HEK293 (cell line): Measurements from ENCODE around the gene CACNG7.

Source experiments
- BCL11A ChIP-seq: fragments of 450-650 bp; formaldehyde crosslinking; IDR thresholded peaks from 2 replicates; pipeline ENCODE4 v1.5.1; 2016; ENCODE audit warnings: low read depth, missing biosample characterization, missing genetic modification characterization
- CTCF ChIP-seq: fragments of 450-650 bp; formaldehyde crosslinking; IDR thresholded peaks from 2 replicates; pipeline ENCODE4 v1.5.1; 2016; ENCODE audit warnings: missing biosample characterization, missing genetic modification characterization
- GFI1B ChIP-seq: fragments of 450-650 bp; formaldehyde crosslinking; IDR thresholded peaks from 2 replicates; pipeline ENCODE4 v1.5.1; 2016; ENCODE audit warnings: missing biosample characterization, missing genetic modification characterization
- KLF9 ChIP-seq: fragments of 450-650 bp; formaldehyde crosslinking; IDR thresholded peaks from 2 replicates; pipeline ENCODE4 v1.5.1; 2016; ENCODE audit warnings: missing biosample characterization, missing genetic modification characterization, low read depth
- PRDM4 ChIP-seq: fragments of 450-650 bp; formaldehyde crosslinking; IDR thresholded peaks from 2 replicates; pipeline ENCODE4 v1.5.1; 2017; ENCODE audit warnings: missing biosample characterization, missing genetic modification characterization
- SCRT1 ChIP-seq: fragments of 450-650 bp; formaldehyde crosslinking; IDR thresholded peaks from 2 replicates; pipeline ENCODE4 v1.5.1; 2016; ENCODE audit warnings: missing biosample characterization, missing genetic modification characterization, borderline replicate concordance
- SP2 ChIP-seq: fragments of 450-650 bp; formaldehyde crosslinking; IDR thresholded peaks from 2 replicates; pipeline ENCODE4 v1.5.1; 2016; ENCODE audit warnings: missing biosample characterization, missing genetic modification characterization
- ZNF175 ChIP-seq: fragments of 450-650 bp; formaldehyde crosslinking; IDR thresholded peaks from 2 replicates; pipeline ENCODE4 v1.5.1; 2016; ENCODE audit warnings: missing biosample characterization, missing genetic modification characterization
- ZNF785 ChIP-seq: fragments of 450-650 bp; formaldehyde crosslinking; IDR thresholded peaks from 2 replicates; pipeline ENCODE4 v1.5.1; 2016; ENCODE audit warnings: missing biosample characterization, missing genetic modification characterization
- TF ChIP-seq, protein P1 (sequence below): fragments of 450-650 bp; formaldehyde crosslinking; IDR thresholded peaks from 2 replicates; pipeline ENCODE4 v1.5.1; 2016; ENCODE audit warnings: missing biosample characterization, missing genetic modification characterization
- TF ChIP-seq, protein P2 (sequence below): fragments of 450-650 bp; formaldehyde crosslinking; IDR thresholded peaks from 2 replicates; pipeline ENCODE4 v1.5.1; 2016; ENCODE audit warnings: missing biosample characterization, missing genetic modification characterization
- TF ChIP-seq, protein P3 (sequence below): fragments of 450-650 bp; formaldehyde crosslinking; IDR thresholded peaks from 2 replicates; pipeline ENCODE4 v1.5.1; 2016; ENCODE audit warnings: missing biosample characterization, missing genetic modification characterization
- TF ChIP-seq, protein P4 (sequence below): fragments of 450-650 bp; formaldehyde crosslinking; IDR thresholded peaks from 2 replicates; pipeline ENCODE4 v1.5.1; 2016; ENCODE audit warnings: missing biosample characterization, missing genetic modification characterization

DNA sequence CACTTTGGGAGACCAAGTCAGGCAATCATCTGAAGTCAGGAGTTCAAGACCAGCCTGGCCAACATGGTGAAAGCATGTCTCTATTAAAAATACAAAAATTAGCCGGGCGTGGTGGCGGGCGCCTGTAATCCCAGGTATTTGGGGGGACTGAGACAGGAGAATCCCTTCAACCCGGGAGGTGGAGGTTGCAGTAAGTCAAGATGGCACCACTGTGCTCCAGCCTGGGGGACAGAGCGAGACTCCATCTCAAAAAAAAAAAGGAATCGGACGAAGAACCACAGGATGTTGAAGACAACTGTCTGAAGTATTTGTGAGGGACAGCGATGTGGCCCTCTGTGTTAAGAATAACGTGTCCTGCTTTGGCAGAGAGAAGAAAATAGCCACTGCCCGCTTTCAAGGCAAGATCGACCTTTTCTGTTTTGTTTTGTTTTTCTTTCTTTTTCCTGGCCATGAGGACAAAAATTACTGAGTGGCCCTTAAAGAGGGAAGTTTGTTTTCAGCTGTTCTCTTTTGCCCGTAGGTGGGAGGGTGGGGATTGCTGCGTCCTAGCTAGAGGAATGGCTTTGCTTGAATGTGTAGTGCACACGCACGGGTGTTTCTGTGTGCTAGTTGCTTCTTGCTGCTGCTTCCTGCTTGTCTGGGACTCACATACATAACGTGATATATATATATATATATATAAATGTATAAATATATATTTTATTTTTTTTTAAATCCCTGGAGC is 33.3 kb upstream of the CACNG7 start:
- TF ChIP-seq BCL11A (tag by site-specific recombination) (no peak), SCRT1 (no peak), GFI1B (no peak), ZNF785 (tag by site-specific recombination) (no peak), CTCF (tag by site-specific recombination) (no peak), ZNF175 (tag by site-specific recombination) (no peak), PRDM4 (no peak), SP2 (tag by site-specific recombination) (no peak), KLF9 (tag by site-specific recombination) (no peak)
- TF ChIP-seq, protein P1, sequence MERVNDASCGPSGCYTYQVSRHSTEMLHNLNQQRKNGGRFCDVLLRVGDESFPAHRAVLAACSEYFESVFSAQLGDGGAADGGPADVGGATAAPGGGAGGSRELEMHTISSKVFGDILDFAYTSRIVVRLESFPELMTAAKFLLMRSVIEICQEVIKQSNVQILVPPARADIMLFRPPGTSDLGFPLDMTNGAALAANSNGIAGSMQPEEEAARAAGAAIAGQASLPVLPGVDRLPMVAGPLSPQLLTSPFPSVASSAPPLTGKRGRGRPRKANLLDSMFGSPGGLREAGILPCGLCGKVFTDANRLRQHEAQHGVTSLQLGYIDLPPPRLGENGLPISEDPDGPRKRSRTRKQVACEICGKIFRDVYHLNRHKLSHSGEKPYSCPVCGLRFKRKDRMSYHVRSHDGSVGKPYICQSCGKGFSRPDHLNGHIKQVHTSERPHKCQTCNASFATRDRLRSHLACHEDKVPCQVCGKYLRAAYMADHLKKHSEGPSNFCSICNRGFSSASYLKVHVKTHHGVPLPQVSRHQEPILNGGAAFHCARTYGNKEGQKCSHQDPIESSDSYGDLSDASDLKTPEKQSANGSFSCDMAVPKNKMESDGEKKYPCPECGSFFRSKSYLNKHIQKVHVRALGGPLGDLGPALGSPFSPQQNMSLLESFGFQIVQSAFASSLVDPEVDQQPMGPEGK (tag by site-specific recombination) = no peak
- TF ChIP-seq, protein P2, sequence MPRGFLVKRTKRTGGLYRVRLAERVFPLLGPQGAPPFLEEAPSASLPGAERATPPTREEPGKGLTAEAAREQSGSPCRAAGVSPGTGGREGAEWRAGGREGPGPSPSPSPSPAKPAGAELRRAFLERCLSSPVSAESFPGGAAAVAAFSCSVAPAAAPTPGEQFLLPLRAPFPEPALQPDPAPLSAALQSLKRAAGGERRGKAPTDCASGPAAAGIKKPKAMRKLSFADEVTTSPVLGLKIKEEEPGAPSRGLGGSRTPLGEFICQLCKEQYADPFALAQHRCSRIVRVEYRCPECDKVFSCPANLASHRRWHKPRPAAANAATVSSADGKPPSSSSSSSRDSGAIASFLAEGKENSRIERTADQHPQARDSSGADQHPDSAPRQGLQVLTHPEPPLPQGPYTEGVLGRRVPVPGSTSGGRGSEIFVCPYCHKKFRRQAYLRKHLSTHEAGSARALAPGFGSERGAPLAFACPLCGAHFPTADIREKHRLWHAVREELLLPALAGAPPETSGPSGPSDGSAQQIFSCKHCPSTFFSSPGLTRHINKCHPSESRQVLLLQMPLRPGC = no peak
- TF ChIP-seq, protein P3, sequence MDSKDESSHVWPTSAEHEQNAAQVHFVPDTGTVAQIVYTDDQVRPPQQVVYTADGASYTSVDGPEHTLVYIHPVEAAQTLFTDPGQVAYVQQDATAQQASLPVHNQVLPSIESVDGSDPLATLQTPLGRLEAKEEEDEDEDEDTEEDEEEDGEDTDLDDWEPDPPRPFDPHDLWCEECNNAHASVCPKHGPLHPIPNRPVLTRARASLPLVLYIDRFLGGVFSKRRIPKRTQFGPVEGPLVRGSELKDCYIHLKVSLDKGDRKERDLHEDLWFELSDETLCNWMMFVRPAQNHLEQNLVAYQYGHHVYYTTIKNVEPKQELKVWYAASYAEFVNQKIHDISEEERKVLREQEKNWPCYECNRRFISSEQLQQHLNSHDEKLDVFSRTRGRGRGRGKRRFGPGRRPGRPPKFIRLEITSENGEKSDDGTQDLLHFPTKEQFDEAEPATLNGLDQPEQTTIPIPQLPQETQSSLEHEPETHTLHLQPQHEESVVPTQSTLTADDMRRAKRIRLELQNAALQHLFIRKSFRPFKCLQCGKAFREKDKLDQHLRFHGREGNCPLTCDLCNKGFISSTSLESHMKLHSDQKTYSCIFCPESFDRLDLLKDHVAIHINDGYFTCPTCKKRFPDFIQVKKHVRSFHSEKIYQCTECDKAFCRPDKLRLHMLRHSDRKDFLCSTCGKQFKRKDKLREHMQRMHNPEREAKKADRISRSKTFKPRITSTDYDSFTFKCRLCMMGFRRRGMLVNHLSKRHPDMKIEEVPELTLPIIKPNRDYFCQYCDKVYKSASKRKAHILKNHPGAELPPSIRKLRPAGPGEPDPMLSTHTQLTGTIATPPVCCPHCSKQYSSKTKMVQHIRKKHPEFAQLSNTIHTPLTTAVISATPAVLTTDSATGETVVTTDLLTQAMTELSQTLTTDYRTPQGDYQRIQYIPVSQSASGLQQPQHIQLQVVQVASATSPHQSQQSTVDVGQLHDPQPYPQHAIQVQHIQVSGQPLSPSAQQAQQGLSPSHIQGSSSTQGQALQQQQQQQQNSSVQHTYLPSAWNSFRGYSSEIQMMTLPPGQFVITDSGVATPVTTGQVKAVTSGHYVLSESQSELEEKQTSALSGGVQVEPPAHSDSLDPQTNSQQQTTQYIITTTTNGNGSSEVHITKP (tag by site-specific recombination) = no peak
- TF ChIP-seq, protein P4, sequence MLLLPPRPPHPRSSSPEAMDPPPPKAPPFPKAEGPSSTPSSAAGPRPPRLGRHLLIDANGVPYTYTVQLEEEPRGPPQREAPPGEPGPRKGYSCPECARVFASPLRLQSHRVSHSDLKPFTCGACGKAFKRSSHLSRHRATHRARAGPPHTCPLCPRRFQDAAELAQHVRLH (tag by site-specific recombination) = no peak
